Stimulated activated CD4-positive, alpha-beta T cell treated with anti-CD3 and anti-CD28 coated beads, Interleukin-1b, Interleukin-23, amount 100 ng/mL, for 1 hour (primary cell): Measurements from ENCODE around the gene DDC.

Experiments
- DNase-seq, 2 donors: peaks; one replicate each; pipeline ENCODE4 v3.0.0-alpha.2; 2020; ENCODE audit warnings: low read depth in 2 of 2

DDC gene

GRCh38 chr7:50564640-50565558 is at the start of gene DDC:
Gene DDC (minus strand): TSS chr7:50565405. CDS start chr7:50544085, 21,320 bp downstream.
- no peak for DNase-seq

- no peak for DNase-seq
Observed at GRCh38 chr7:50613473-50613872, 48.3 kb upstream of the DDC start.

- DNase-seq = no peak
Observed at GRCh38 chr7:50612704-50613103, 47.5 kb upstream of the DDC start.

GRCh38 chr7:50610521-50611277 is 45.5 kb upstream of the DDC start:
- no peak for DNase-seq

- no peak for DNase-seq
Observed at GRCh38 chr7:50608196-50608906, 43.1 kb upstream of the DDC start.

- no peak for DNase-seq
Observed at GRCh38 chr7:50607524-50608125, 42.4 kb upstream of the DDC start.

GRCh38 chr7:50605059-50605458 is 39.9 kb upstream of the DDC start:
- no peak for DNase-seq

GRCh38 chr7:50603287-50603686 is 38.1 kb upstream of the DDC start:
- no peak for DNase-seq

- no peak for DNase-seq
Observed at GRCh38 chr7:50599385-50599784, 34.2 kb upstream of the DDC start.

- no peak for DNase-seq
Observed at GRCh38 chr7:50598460-50599343, 33.5 kb upstream of the DDC start.

GRCh38 chr7:50596484-50596883 is 31.3 kb upstream of the DDC start:
- DNase-seq = no peak

GRCh38 chr7:50595491-50596102 is 30.4 kb upstream of the DDC start:
- no peak for DNase-seq

GRCh38 chr7:50594734-50595485 is 29.7 kb upstream of the DDC start:
- no peak for DNase-seq

- DNase-seq = no peak
Observed at GRCh38 chr7:50594136-50594535, 28.9 kb upstream of the DDC start.

- DNase-seq = no peak
Observed at GRCh38 chr7:50592940-50593339, 27.7 kb upstream of the DDC start.

GRCh38 chr7:50591480-50592438 is 26.6 kb upstream of the DDC start:
- DNase-seq = no peak

- no peak for DNase-seq
Observed at GRCh38 chr7:50591098-50591479, 25.9 kb upstream of the DDC start.

GRCh38 chr7:50590535-50590934 is 25.3 kb upstream of the DDC start:
- no peak for DNase-seq

GRCh38 chr7:50589364-50589763 is 24.2 kb upstream of the DDC start:
- no peak for DNase-seq
